Measurements from ENCODE around the gene COL8A2.
A peak's percentile ranks its signal among the peaks of the same experiment; 100 is the strongest.
"Not testable (repeated sequence)": the region's sequence is repeated elsewhere in the genome, so short reads cannot be mapped to it uniquely, and the experiment has no call there.

The COL8A2 gene

GRCh38 chr1:36163426-36163825 is 38.4 kb upstream of the COL8A2 start:
- H3K9me3 ChIP-seq (ENCODE audit: control insufficient read depth, insufficient read depth, low read depth, low read length), result no peaks in the 10 kb centered on the region
- H3K27ac ChIP-seq (ENCODE audit: low read depth, low read length), result no peak overlapping the region
- no peak overlapping the region for H3K9ac ChIP-seq (ENCODE audit: low read length)
- H3K4me1 ChIP-seq (ENCODE audit: control insufficient read depth, insufficient read depth, low read length), result peaks cover 19% of the 10 kb centered on the region
- H3K36me3 ChIP-seq (ENCODE audit: control insufficient read depth, insufficient read depth, low read length), result peaks cover 6% of the 10 kb centered on the region; the same call in 1 of the 2 replicates
- no peaks in the 10 kb centered on the region for H3K27me3 ChIP-seq (ENCODE audit: control insufficient read depth, insufficient read depth, low read length)
- H3K4me3 ChIP-seq (ENCODE audit: low read depth, low read length), result no peak overlapping the region

- Histone ChIP-seq H3K9ac (ENCODE audit: low read length) (no peak overlapping the region), H3K9me3 (ENCODE audit: control insufficient read depth, insufficient read depth, low read depth, low read length) (no peaks in the 10 kb centered on the region), H3K4me1 (ENCODE audit: control insufficient read depth, insufficient read depth, low read length) (peaks cover 24% of the 10 kb centered on the region), H3K27ac (ENCODE audit: low read depth, low read length) (no peak overlapping the region), H3K36me3 (ENCODE audit: control insufficient read depth, insufficient read depth, low read length) (peaks cover 6% of the 10 kb centered on the region; the same call in 1 of the 2 replicates), H3K27me3 (ENCODE audit: control insufficient read depth, insufficient read depth, low read length) (no peaks in the 10 kb centered on the region), H3K4me3 (ENCODE audit: low read depth, low read length) (no peak overlapping the region)
These were observed 37.7 kb upstream of the COL8A2 start for GRCh38 chr1:36162680-36163239.

GRCh38 chr1:36161641-36162531 is 36.9 kb upstream of the COL8A2 start:
- peak overlapping the region; percentile 81 for H3K9ac ChIP-seq (ENCODE audit: low read length)
- peak overlapping the region; percentile 57 for H3K4me3 ChIP-seq (ENCODE audit: low read depth, low read length)
- peaks cover 28% of the 10 kb centered on the region for H3K4me1 ChIP-seq (ENCODE audit: control insufficient read depth, insufficient read depth, low read length)
- no peaks in the 10 kb centered on the region for H3K27me3 ChIP-seq (ENCODE audit: control insufficient read depth, insufficient read depth, low read length)
- H3K9me3 ChIP-seq (ENCODE audit: control insufficient read depth, insufficient read depth, low read depth, low read length), result no peaks in the 10 kb centered on the region
- peak overlapping the region; percentile 81; the same call in 1 of the 2 replicates for H3K27ac ChIP-seq (ENCODE audit: low read depth, low read length)
- H3K36me3 ChIP-seq (ENCODE audit: control insufficient read depth, insufficient read depth, low read length), result no peaks in the 10 kb centered on the region; the same call in 1 of the 2 replicates

GRCh38 chr1:36160949-36161485 is 36.0 kb upstream of the COL8A2 start:
- H3K4me1 ChIP-seq (ENCODE audit: control insufficient read depth, insufficient read depth, low read length), result peaks cover 28% of the 10 kb centered on the region
- H3K27me3 ChIP-seq (ENCODE audit: control insufficient read depth, insufficient read depth, low read length), result no peaks in the 10 kb centered on the region
- no peaks in the 10 kb centered on the region; the same call in 1 of the 2 replicates for H3K36me3 ChIP-seq (ENCODE audit: control insufficient read depth, insufficient read depth, low read length)
- H3K9ac ChIP-seq (ENCODE audit: low read length), result peak overlapping the region; percentile 81
- H3K4me3 ChIP-seq (ENCODE audit: low read depth, low read length), result peak overlapping the region; percentile 57
- H3K9me3 ChIP-seq (ENCODE audit: control insufficient read depth, insufficient read depth, low read depth, low read length), result no peaks in the 10 kb centered on the region
- peak overlapping the region; percentile 81 for H3K27ac ChIP-seq (ENCODE audit: low read depth, low read length)

GRCh38 chr1:36160388-36160948 is 35.4 kb upstream of the COL8A2 start:
- Histone ChIP-seq H3K9me3 (ENCODE audit: control insufficient read depth, insufficient read depth, low read depth, low read length) (no peaks in the 10 kb centered on the region), H3K9ac (ENCODE audit: low read length) (peak overlapping the region; percentile 4), H3K4me1 (ENCODE audit: control insufficient read depth, insufficient read depth, low read length) (peaks cover 28% of the 10 kb centered on the region), H3K27me3 (ENCODE audit: control insufficient read depth, insufficient read depth, low read length) (no peaks in the 10 kb centered on the region), H3K36me3 (ENCODE audit: control insufficient read depth, insufficient read depth, low read length) (no peaks in the 10 kb centered on the region; the same call in 1 of the 2 replicates), H3K27ac (ENCODE audit: low read depth, low read length) (peak overlapping the region; percentile 81), H3K4me3 (ENCODE audit: low read depth, low read length) (peak overlapping the region; percentile 57)

GRCh38 chr1:36159614-36160387 is 34.8 kb upstream of the COL8A2 start:
- no peaks in the 10 kb centered on the region for H3K9me3 ChIP-seq (ENCODE audit: control insufficient read depth, insufficient read depth, low read depth, low read length)
- no peak overlapping the region for H3K27ac ChIP-seq (ENCODE audit: low read depth, low read length)
- peaks cover 33% of the 10 kb centered on the region for H3K4me1 ChIP-seq (ENCODE audit: control insufficient read depth, insufficient read depth, low read length)
- no peaks in the 10 kb centered on the region; the same call in 1 of the 2 replicates for H3K36me3 ChIP-seq (ENCODE audit: control insufficient read depth, insufficient read depth, low read length)
- peaks cover 4% of the 10 kb centered on the region for H3K27me3 ChIP-seq (ENCODE audit: control insufficient read depth, insufficient read depth, low read length)
- no peak overlapping the region for H3K4me3 ChIP-seq (ENCODE audit: low read depth, low read length)
- H3K9ac ChIP-seq (ENCODE audit: low read length), result no peak overlapping the region

- H3K27ac ChIP-seq (ENCODE audit: low read depth, low read length); H3K9ac ChIP-seq (ENCODE audit: low read length); H3K36me3 ChIP-seq (ENCODE audit: control insufficient read depth, insufficient read depth, low read length); H3K9me3 ChIP-seq (ENCODE audit: control insufficient read depth, insufficient read depth, low read depth, low read length); H3K4me3 ChIP-seq (ENCODE audit: low read depth, low read length): not testable (repeated sequence)
- H3K27me3 ChIP-seq (ENCODE audit: control insufficient read depth, insufficient read depth, low read length), result peaks cover 14% of the 10 kb centered on the region
- peaks cover 33% of the 10 kb centered on the region for H3K4me1 ChIP-seq (ENCODE audit: control insufficient read depth, insufficient read depth, low read length)
These were observed 33.8 kb upstream of the COL8A2 start for GRCh38 chr1:36158827-36159252.

GRCh38 chr1:36157973-36158826 is 33.2 kb upstream of the COL8A2 start:
- Histone ChIP-seq H3K9ac (ENCODE audit: low read length) (peak overlapping the region; percentile 90), H3K4me3 (ENCODE audit: low read depth, low read length) (peak overlapping the region; percentile 99), H3K27ac (ENCODE audit: low read depth, low read length) (no peak overlapping the region), H3K27me3 (ENCODE audit: control insufficient read depth, insufficient read depth, low read length) (peaks cover 20% of the 10 kb centered on the region), H3K9me3 (ENCODE audit: control insufficient read depth, insufficient read depth, low read depth, low read length) (no peaks in the 10 kb centered on the region), H3K4me1 (ENCODE audit: control insufficient read depth, insufficient read depth, low read length) (peaks cover 35% of the 10 kb centered on the region), H3K36me3 (ENCODE audit: control insufficient read depth, insufficient read depth, low read length) (no peaks in the 10 kb centered on the region; the same call in 1 of the 2 replicates)

GRCh38 chr1:36157115-36157903 is 32.3 kb upstream of the COL8A2 start:
- Histone ChIP-seq H3K27me3 (ENCODE audit: control insufficient read depth, insufficient read depth, low read length) (peaks cover 28% of the 10 kb centered on the region), H3K4me1 (ENCODE audit: control insufficient read depth, insufficient read depth, low read length) (peaks cover 40% of the 10 kb centered on the region), H3K4me3 (ENCODE audit: low read depth, low read length) (peak overlapping the region; percentile 99), H3K9ac (ENCODE audit: low read length) (peak overlapping the region; percentile 90), H3K9me3 (ENCODE audit: control insufficient read depth, insufficient read depth, low read depth, low read length) (no peaks in the 10 kb centered on the region), H3K27ac (ENCODE audit: low read depth, low read length) (peak overlapping the region; percentile 80; the same call in 1 of the 2 replicates), H3K36me3 (ENCODE audit: control insufficient read depth, insufficient read depth, low read length) (no peaks in the 10 kb centered on the region; the same call in 1 of the 2 replicates)
